OCI-LY1 (cell line): ENCODE measurements around the gene POLR1E.
A peak's percentile ranks its signal among the peaks of the same experiment; 100 is the strongest.
"Not testable (repeated sequence)": the region's sequence is repeated elsewhere in the genome, so short reads cannot be mapped to it uniquely, and the experiment has no call there.

Experiments used
- H2AFZ ChIP-seq: fragments of 200-600 bp; sonication (generic), shearing (Covaris generic); 2 replicates; pipeline ENCODE4 v1.6.0; 2014; ENCODE audit warnings: antibody characterized with exemption, mild to moderate bottlenecking, low read length
- H3F3A ChIP-seq: fragments of 200-600 bp; sonication (generic), shearing (Covaris generic); 2 replicates; pipeline ENCODE4 v1.6.0; 2014; ENCODE audit warnings: mild to moderate bottlenecking, antibody characterized with exemption, low read length, moderate library complexity; ENCODE audit not compliant: insufficient read depth
- H3K27ac ChIP-seq: fragments of 200-600 bp; sonication (generic); 2 replicates; pipeline ENCODE4 v1.5.1; 2014; ENCODE audit warnings: low read length, mixed run types, mild to moderate bottlenecking, low read depth; ENCODE audit not compliant: poor library complexity, severe bottlenecking
- H3K27me3 ChIP-seq: fragments of 200-600 bp; sonication (generic); 2 replicates; pipeline ENCODE4 v1.6.0; 2014; ENCODE audit warnings: antibody characterized with exemption, mild to moderate bottlenecking, low read length, moderate library complexity; ENCODE audit not compliant: insufficient read depth
- H3K36me3 ChIP-seq: fragments of 200-600 bp; sonication (generic); 2 replicates; pipeline ENCODE4 v1.6.1; 2014; ENCODE audit warnings: mild to moderate bottlenecking, antibody characterized with exemption, low read length, moderate library complexity, mixed read lengths; ENCODE audit not compliant: insufficient read depth
- H3K4me1 ChIP-seq: fragments of 200-600 bp; sonication (generic); 2 replicates; pipeline ENCODE4 v1.5.1; 2014; ENCODE audit warnings: mild to moderate bottlenecking, low read length, moderate library complexity; ENCODE audit not compliant: insufficient read depth, severe bottlenecking
- H3K4me2 ChIP-seq: fragments of 200-600 bp; sonication (generic), shearing (Covaris generic); 2 replicates; pipeline ENCODE4 v1.6.1; 2014; ENCODE audit warnings: low read length
- H3K4me3 ChIP-seq: fragments of 200-600 bp; sonication (generic); 2 replicates; pipeline ENCODE4 v1.5.1; 2014; ENCODE audit warnings: low read length, low read depth, mild to moderate bottlenecking, mixed read lengths; ENCODE audit not compliant: poor library complexity, severe bottlenecking
- H3K79me2 ChIP-seq: fragments of 200-600 bp; shearing (Covaris generic); 2 replicates; pipeline ENCODE4 v1.6.1; 2016; ENCODE audit warnings: mixed run types, low read length, mixed read lengths; ENCODE audit not compliant: insufficient read depth
- H3K9ac ChIP-seq: fragments of 200-600 bp; sonication (generic), shearing (Covaris generic); 2 replicates; pipeline ENCODE4 v1.6.1; 2014; ENCODE audit warnings: mild to moderate bottlenecking, low read length, mixed read lengths
- H3K9me2 ChIP-seq: fragments of 200-600 bp; sonication (generic), shearing (Covaris generic); 2 replicates; pipeline ENCODE4 v1.6.1; 2014; ENCODE audit warnings: low read depth, mild to moderate bottlenecking, low read length, mixed read lengths
- H3K9me3 ChIP-seq: fragments of 200-600 bp; shearing (Covaris generic); 2 replicates; pipeline ENCODE4 v1.6.1; 2014; ENCODE audit warnings: low read length, mixed read lengths
- H4K20me1 ChIP-seq: fragments of 200-600 bp; sonication (generic), shearing (Covaris generic); 2 replicates; pipeline ENCODE4 v1.6.0; 2016; ENCODE audit warnings: mild to moderate bottlenecking, low read length; ENCODE audit not compliant: insufficient read depth
- CTCF ChIP-seq: fragments of 200-600 bp; sonication (generic), shearing (Covaris generic); IDR thresholded peaks from 2 replicates; pipeline ENCODE4 v1.5.1; 2017; ENCODE audit warnings: mild to moderate bottlenecking, antibody characterized with exemption, low read length, moderate library complexity, mixed read lengths
- EZH2 ChIP-seq: fragments of 200-600 bp; sonication (generic), shearing (Covaris generic); IDR thresholded peaks from 2 replicates; pipeline ENCODE4 v1.8.0; 2017; ENCODE audit warnings: borderline replicate concordance, mixed run types, mild to moderate bottlenecking, antibody characterized with exemption, low read length, moderate library complexity, mixed read lengths

POLR1E gene

GRCh38 chr9:37477987-37478619 lies 7.6 kb upstream of the POLR1E start:
- H3K4me1 ChIP-seq, H3K9ac ChIP-seq, H3K4me2 ChIP-seq, H3K36me3 ChIP-seq, H4K20me1 ChIP-seq, H3K79me2 ChIP-seq, H3K9me2 ChIP-seq, H3F3A ChIP-seq, H2AFZ ChIP-seq, H3K27me3 ChIP-seq, H3K27ac ChIP-seq, H3K4me3 ChIP-seq: not testable (repeated sequence)
- peaks cover 16% of the 10 kb centered on the region for H3K9me3 ChIP-seq

- H3K36me3 ChIP-seq: no peaks in the 10 kb centered on the region; the same call in 1 of the 2 replicates
- H3F3A ChIP-seq: no peaks in the 10 kb centered on the region
- no peak overlapping the region for H3K27ac ChIP-seq
- TF ChIP-seq CTCF: peak; percentile 32
- no peak for TF ChIP-seq EZH2
- H3K9me2 ChIP-seq: no peaks in the 10 kb centered on the region
- no peak overlapping the region for H2AFZ ChIP-seq
- H3K9me3 ChIP-seq: no peaks in the 10 kb centered on the region
- no peak overlapping the region for H3K4me3 ChIP-seq
- no peaks in the 10 kb centered on the region for H4K20me1 ChIP-seq
- no peak overlapping the region for H3K9ac ChIP-seq
- no peak overlapping the region for H3K4me2 ChIP-seq
- H3K79me2 ChIP-seq: no peaks in the 10 kb centered on the region
- H3K4me1 ChIP-seq: peaks cover 17% of the 10 kb centered on the region
- H3K27me3 ChIP-seq: no peaks in the 10 kb centered on the region; the same call in 1 of the 2 replicates
Measured at GRCh38 chr9:37480759-37481158, 5.0 kb upstream of the POLR1E start.

- Histone ChIP-seq H3K9me3 (no peaks in the 10 kb centered on the region), H3K27ac (peak overlapping the region; percentile 47), H3F3A (no peaks in the 10 kb centered on the region), H3K27me3 (no peaks in the 10 kb centered on the region; the same call in 1 of the 2 replicates), H4K20me1 (no peaks in the 10 kb centered on the region), H3K9me2 (no peaks in the 10 kb centered on the region), H3K4me1 (peaks cover 34% of the 10 kb centered on the region), H3K4me2 (peak overlapping the region; percentile 100), H3K36me3 (peaks cover 46% of the 10 kb centered on the region), H3K9ac (peak overlapping the region; percentile 100), H3K4me3 (peak overlapping the region; percentile 99), H3K79me2 (peaks cover 13% of the 10 kb centered on the region), H2AFZ (no peak overlapping the region)
- no peak for TF ChIP-seq CTCF
- TF ChIP-seq EZH2: no peak
Measured at GRCh38 chr9:37486256-37486615, 488 bp downstream of the POLR1E start.
